ENCODE data around the gene VMAC.

Gene VMAC

DNA sequence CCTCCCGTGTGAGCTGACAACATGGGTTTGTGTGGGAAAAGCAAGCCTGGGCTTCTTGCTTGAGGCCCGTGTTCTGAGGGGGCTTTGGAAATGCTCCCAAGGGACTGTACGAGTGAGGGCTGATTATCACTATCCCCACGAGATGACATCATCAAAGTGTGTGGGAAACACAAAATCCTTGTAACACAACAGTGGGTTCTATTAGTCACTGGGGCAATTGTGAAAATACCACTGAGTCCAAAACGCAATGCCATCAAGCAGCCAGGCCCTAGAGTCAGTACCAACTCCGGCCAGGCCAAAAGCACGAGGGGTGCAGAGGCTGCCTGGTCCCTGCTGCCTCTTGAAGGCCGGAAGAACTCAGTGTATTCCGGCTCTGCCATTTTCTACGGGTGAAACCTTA is 39.0 kb downstream of the VMAC start:
- H3K27ac ChIP-seq: no peak overlapping the region
- no peak overlapping the region for H3K4me3 ChIP-seq

DNA sequence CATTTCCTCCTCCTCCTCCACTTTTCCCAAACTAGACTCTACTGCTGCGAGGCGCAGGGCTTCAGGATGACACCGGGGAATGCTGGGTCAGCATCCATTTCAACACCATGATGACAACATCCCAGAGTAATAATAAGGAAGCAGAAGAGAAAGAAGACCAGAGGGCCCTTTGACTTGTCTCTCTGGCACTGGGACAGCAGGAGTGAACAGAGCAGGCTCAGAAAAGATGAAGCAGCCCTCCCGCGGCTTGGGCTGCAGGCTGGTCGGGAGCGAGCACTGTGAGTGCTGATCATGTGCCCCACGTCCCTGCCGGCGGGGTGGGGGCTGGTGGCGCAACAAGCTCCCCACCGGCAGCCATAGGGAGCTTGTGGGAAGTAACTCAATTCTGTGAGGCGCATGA is 42.8 kb downstream of the VMAC start:
- Histone ChIP-seq H3K27ac (peak overlapping the region in 17 of 21 experiments; percentile 1 to 76 (median 58)), H3K4me3 (peak overlapping the region in 1 of 7 experiments; percentile 11)

DNA sequence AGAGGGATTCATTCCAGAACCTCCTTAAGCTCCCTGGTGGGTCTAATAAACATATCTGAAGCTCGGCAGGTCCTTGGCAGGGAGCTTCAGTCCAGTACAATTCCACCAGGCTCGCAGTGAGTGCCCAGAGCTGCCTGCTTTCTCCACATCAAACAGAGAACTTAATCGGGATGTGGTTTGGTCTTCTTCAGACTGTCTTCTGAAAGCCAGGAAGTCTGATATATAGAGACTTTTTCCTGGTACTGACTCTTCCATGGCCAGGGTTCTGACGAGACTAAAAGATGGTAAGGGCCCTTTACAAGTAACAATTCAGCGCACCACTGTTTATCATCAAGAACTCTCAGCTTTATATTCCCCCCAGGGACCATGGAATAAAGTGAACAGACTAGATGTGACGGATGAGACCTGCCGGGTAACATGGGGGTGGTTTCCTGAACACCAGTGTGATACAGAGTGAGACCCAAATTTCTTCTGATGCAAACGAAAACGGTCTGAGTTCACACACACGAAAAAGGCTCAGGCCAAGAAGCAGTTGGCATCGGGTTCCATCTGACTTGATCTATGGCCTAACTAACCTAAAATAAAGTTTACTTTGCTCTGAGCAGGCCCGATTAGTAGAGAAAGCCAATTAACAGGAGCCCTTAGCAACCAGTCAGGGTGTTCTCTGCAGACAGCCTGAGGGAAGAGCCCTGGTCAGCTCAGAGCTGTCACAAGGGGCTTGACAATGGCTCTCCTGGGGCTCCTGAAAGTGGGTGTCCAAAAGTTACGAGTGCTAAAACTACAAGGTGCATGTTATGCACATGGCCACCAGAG is 44.3 kb downstream of the VMAC start:
- Histone ChIP-seq H3K4me3 (no peak overlapping the region), H3K27ac (peak overlapping the region in 13 of 21 experiments; percentile 6 to 76 (median 46))

DNA sequence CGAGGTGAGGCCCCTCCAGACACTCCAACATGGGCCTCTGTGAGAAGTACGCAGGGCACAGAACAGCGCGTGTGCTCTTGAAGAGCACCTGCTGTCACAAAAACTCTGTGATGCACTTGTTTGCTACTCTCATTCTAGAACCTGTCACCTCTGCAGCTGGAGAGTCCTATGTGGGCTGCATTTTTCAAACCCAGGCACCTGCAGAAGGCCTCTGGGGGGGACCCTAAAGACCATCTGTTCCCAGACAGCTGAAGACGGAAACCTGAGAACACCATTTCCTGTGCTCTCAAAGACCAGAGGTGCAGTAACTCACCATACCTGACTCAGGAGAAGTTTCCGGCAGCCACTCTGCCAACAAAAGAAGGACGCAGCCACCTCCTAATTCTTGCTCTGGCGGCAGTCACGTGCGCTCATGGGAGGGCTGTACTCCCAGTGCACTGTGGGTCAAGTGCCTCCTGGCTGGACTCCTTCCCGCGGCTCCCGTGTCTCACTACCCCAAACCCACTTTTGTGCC is 45.2 kb downstream of the VMAC start:
- no peak overlapping the region for H3K4me3 ChIP-seq
- H3K27ac ChIP-seq: peak overlapping the region in 9 of 21 experiments; percentile 6 to 76 (median 48)

DNA sequence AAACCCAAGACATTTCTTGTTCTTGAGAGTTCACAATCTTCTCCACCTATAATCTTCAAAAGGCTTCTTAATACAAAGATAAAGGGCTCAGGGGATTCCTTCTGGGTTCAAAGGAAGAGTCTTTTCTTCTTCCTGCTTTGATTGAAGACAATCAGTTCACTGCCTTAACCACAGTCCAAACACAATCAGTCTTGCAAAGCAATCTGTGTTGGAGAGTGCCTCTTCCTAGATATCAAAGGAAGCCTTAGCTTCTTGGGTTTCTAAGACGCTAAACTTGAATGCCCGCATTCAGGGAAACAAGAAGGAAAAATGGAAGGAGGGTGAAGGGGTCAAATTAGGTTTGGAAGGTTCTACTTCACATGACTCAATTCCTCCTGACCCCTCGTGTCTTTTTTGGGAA is 46.1 kb downstream of the VMAC start:
- peak overlapping the region in 5 of 21 experiments; percentile 0 to 68 (median 38) for H3K27ac ChIP-seq

DNA sequence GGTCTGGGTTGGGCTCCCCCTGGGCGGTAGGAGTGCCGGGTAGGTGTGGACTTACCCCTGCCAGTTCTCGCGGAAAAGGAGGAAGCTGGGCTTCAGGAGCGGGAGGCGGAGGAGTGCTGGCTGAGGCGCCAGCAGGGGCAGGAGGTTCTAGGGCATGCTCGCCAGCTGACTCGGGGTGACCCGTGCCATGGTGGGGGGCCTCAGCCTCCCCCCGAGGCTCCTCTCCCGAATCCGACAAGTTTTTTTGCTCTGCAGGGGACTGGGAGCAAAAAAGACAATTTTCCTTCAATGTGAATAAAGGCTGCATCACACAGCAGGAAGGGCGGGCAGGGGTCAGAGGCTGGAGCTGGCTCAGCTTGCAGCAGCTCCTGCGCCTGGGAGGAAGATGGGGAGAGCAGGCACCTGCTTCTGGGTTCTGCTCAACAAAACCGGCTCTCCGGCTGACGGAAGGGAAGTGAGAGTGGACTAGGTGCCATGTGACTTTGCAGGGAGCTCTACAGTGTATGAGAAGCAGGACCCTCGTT is 46.7 kb downstream of the VMAC start:
- peak overlapping the region in 8 of 21 experiments; percentile 0 to 68 (median 29) for H3K27ac ChIP-seq
- H3K4me3 ChIP-seq: no peak overlapping the region

More for the DNA sequence above, 46.1 kb downstream of the VMAC start:
- H3K4me3 ChIP-seq: no peak overlapping the region

GRCh38 chr19:5952193-5953029 is 47.7 kb downstream of the VMAC start:
- Histone ChIP-seq H3K27ac (peak overlapping the region in 8 of 21 experiments; percentile 18 to 77 (median 44)), H3K4me3 (no peak overlapping the region)

DNA sequence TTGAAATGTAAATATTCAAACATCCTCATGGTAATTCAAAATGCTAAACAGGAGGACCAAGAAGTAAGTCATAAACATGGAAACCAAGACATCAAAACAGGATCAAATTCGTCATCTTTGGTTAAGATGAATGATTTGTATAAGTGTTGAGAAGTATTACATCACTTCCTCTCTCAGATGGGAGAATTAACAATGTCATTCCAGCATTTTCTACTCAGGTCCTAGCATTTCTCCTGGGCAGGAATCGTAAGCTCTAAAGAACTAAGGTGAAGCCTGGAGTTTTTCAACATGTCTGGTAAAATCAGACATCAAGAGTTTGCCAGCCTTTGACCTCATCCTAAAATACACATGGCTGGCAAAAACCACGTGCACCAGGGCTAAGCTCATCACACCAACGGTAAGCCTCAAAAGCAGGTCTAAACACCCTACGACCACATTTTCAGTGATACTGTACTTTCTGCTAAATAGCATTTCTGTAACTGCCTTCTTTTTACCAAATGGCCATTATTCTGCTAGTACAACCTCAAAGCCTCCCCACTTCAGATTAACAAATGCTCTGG is 48.4 kb downstream of the VMAC start:
- H3K4me3 ChIP-seq: no peak overlapping the region
- peak overlapping the region in 13 of 21 experiments; percentile 27 to 77 (median 51) for H3K27ac ChIP-seq

GRCh38 chr19:5953680-5954213 is 49.1 kb downstream of the VMAC start:
- Histone ChIP-seq H3K4me3 (no peak overlapping the region), H3K27ac (peak overlapping the region in 13 of 21 experiments; percentile 9 to 77 (median 51))

DNA sequence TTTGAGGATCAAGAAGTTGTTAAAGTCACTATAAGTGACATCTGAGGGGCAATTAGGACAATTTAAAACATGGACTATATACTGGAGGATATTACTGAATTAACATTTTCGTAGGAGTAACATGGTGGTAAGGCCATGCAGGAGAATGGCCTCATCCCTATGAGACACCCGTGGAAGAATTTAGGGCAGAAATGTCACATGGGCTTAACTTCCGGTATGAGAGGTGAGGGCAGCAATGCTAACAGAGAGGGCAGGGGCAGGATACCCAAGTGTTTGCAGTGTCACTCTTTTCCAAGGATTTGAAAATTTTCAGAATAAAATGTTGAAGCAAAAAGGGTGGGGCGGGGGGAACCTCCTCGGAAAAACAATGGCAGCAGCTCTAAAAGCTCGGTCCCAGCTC is 49.6 kb downstream of the VMAC start:
- Histone ChIP-seq H3K27ac (peak overlapping the region in 12 of 21 experiments; percentile 30 to 77 (median 55)), H3K4me3 (no peak overlapping the region)

DNA sequence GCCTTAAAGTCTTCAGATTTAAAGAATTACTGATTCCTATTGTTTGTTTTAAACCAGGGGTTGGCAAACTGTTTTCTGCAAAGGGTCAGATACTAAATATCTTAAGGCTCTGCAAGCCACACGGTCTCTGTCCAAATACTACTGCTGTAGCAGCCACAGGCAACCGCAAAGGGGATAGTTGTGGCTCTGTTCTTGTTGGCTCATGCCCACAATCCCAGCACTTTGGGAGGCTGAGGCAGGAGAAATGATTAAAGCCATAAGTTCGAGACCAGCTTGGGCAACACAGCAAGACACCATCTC is 50.9 kb downstream of the VMAC start:
- H3K4me3 ChIP-seq: no peak overlapping the region
- H3K27ac ChIP-seq: peak overlapping the region in 1 of 21 experiments; percentile 76

DNA sequence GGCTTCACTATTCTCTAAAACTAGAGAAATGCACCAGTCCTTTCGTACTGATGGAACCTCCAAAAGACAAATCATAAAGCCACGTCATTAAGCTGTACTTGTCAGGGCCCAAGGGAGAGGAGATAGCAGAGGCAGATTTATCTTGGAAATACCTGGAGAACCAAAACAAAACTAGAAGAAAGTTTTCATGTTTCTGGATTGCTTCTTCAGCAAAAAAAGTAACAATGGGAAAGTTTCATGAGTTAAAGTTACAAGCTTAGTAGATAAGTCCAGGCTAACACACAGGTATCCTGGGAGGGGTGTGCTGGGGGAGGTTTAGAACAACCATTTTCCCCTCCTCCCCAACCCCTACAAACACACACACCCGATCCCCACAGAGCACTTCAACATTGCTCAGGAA is 51.7 kb downstream of the VMAC start:
- Histone ChIP-seq H3K4me3 (no peak overlapping the region), H3K27ac (peak overlapping the region in 1 of 21 experiments; percentile 14)

DNA sequence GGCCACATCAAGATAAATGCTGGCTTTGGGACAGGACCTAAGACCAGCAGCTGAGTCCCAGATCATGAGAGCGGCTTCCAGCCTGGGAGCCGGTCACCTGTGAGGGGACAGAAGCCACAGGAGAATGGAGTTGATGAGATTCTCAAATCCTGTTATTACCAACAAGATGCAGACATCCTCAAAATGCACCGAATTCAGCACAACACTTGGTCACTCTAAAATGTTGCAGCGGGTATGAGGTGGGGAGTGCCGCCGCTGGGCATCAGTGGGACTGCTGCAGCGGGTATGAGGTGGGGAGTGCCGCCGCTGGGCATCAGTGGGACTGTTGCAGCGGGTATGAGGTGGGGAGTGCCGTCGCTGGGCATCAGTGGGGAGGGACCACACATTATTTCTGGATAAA is 52.1 kb downstream of the VMAC start:
- no peak overlapping the region for H3K4me3 ChIP-seq
- peak overlapping the region in 1 of 21 experiments; percentile 14 for H3K27ac ChIP-seq

DNA sequence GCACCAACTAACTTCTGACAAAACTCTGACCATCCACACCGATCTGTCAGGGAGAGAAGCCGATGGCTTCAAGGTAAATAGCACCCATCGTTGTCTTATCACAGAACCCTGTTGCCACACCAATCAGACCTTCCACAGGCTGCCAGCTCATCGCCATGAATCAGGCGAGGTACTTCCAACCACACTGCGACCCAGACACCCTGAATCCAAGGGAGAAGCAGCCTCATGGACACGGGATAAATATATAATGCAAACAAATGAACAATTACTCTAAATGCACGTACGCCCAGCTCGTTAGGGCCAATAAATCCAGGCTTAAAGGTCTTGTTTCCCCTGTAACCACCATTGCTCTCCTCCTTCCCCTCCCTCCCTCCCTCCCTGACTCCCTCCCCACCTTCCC is 52.5 kb downstream of the VMAC start:
- Histone ChIP-seq H3K4me3 (no peak overlapping the region), H3K27ac (no peak overlapping the region)

DNA sequence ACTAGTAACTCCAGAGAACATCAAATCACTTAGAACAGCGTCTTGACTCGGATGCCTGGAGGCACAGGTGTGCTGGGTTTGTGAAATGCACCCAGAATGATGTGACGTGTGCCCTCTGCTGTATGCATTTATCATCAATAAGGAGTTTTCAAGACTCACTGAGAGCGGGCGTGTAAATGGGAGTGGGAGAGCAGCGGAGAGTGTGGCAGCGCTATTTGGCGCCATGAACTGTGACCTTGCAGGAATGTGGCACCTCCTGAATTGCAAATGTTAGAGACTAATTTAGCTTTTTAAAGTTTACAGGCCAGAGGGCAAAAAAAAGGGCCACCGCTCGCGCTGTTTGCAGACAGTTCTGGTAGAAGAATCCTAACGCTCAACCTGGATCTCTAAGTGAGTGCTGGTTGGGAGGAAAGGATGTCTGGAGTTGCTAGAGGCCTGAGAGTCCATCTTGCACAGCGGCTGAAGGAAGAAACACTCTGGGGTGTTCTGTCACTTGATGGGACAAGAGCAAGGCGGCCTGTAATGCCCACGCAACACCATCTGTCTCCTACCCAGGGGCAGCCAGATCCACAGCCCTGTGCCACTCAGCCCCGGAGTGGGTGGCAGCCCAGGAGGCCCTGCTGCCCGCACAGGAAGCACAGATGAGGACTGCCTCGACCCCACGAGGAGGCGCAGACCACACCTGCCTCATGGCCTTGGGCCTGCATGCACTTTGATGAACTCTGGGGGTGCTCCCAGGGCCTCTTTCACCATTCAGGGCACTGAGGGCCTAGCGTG is 53.6 kb downstream of the VMAC start:
- no peak overlapping the region for H3K4me3 ChIP-seq
- H3K27ac ChIP-seq: no peak overlapping the region

DNA sequence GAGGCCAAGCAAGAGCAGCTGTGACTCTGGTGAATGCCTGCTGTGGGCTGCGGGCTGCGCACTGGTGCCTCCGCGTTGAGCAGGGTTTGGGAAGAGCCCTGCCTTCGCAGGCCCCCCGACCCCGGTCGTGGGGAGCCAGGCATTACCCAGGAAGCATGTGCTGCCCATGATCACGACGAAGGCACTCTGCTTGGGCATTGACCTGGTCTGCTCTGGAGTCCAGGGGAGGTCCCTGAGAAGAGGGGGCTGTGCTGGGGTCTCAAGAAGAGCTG is 54.1 kb downstream of the VMAC start:
- Histone ChIP-seq H3K27ac (peak overlapping the region in 1 of 21 experiments; percentile 50), H3K4me3 (no peak overlapping the region)

DNA sequence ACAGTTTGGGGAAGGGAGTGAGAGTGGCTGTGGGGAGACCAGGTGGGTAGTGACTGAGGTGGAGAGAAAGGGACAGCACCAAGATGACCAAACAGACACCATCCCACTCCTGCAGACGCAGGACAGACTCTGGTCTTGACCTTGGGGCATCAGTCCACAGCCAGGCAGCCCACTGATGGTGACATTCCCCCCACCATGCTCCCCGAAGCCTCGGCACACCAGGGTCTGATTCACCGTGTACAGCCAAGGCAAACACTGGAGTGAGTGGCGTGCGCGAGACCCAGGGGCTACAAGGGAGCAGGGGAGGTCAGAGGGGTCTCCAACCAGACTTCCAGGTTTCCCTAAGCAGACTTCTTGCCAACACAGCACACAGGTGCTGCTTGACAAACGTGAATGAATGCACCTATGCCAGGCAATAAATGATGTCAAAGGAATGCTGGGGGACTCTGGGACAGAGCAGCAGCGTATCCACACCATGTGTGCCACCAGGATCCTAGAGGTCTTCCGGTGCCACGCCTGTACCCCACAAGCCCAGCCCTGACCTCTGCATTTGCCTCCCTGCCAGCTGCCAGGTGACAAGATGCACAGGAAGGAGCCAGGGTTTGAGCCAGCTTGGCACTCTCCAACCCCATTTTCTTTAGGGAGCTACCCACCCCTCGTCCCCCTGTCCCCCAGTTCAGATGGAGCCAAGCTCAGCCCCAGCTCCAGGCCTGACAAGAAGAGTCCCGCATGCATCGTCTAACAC is 54.8 kb downstream of the VMAC start:
- Histone ChIP-seq H3K4me3 (no peak overlapping the region), H3K27ac (peak overlapping the region in 8 of 21 experiments; percentile 3 to 87 (median 29))

All from skin epidermis (tissue), 12 donors.